OCI-LY1 (cell line): ENCODE measurements around the gene AKAP1.

Source experiments
- H2AFZ ChIP-seq: fragments of 200-600 bp; sonication (generic), shearing (Covaris generic); 2 replicates; pipeline ENCODE4 v1.6.0; 2014; ENCODE audit warnings: antibody characterized with exemption, mild to moderate bottlenecking, low read length
- H3F3A ChIP-seq: fragments of 200-600 bp; sonication (generic), shearing (Covaris generic); 2 replicates; pipeline ENCODE4 v1.6.0; 2014; ENCODE audit warnings: mild to moderate bottlenecking, antibody characterized with exemption, low read length, moderate library complexity; ENCODE audit not compliant: insufficient read depth
- H3K27ac ChIP-seq: fragments of 200-600 bp; sonication (generic); 2 replicates; pipeline ENCODE4 v1.5.1; 2014; ENCODE audit warnings: low read length, mixed run types, mild to moderate bottlenecking, low read depth; ENCODE audit not compliant: poor library complexity, severe bottlenecking
- H3K27me3 ChIP-seq: fragments of 200-600 bp; sonication (generic); 2 replicates; pipeline ENCODE4 v1.6.0; 2014; ENCODE audit warnings: antibody characterized with exemption, mild to moderate bottlenecking, low read length, moderate library complexity; ENCODE audit not compliant: insufficient read depth
- H3K36me3 ChIP-seq: fragments of 200-600 bp; sonication (generic); 2 replicates; pipeline ENCODE4 v1.6.1; 2014; ENCODE audit warnings: mild to moderate bottlenecking, antibody characterized with exemption, low read length, moderate library complexity, mixed read lengths; ENCODE audit not compliant: insufficient read depth
- H3K4me1 ChIP-seq: fragments of 200-600 bp; sonication (generic); 2 replicates; pipeline ENCODE4 v1.5.1; 2014; ENCODE audit warnings: mild to moderate bottlenecking, low read length, moderate library complexity; ENCODE audit not compliant: insufficient read depth, severe bottlenecking
- H3K4me2 ChIP-seq: fragments of 200-600 bp; sonication (generic), shearing (Covaris generic); 2 replicates; pipeline ENCODE4 v1.6.1; 2014; ENCODE audit warnings: low read length
- H3K4me3 ChIP-seq: fragments of 200-600 bp; sonication (generic); 2 replicates; pipeline ENCODE4 v1.5.1; 2014; ENCODE audit warnings: low read length, low read depth, mild to moderate bottlenecking, mixed read lengths; ENCODE audit not compliant: poor library complexity, severe bottlenecking
- H3K79me2 ChIP-seq: fragments of 200-600 bp; shearing (Covaris generic); 2 replicates; pipeline ENCODE4 v1.6.1; 2016; ENCODE audit warnings: mixed run types, low read length, mixed read lengths; ENCODE audit not compliant: insufficient read depth
- H3K9ac ChIP-seq: fragments of 200-600 bp; sonication (generic), shearing (Covaris generic); 2 replicates; pipeline ENCODE4 v1.6.1; 2014; ENCODE audit warnings: mild to moderate bottlenecking, low read length, mixed read lengths
- H3K9me2 ChIP-seq: fragments of 200-600 bp; sonication (generic), shearing (Covaris generic); 2 replicates; pipeline ENCODE4 v1.6.1; 2014; ENCODE audit warnings: low read depth, mild to moderate bottlenecking, low read length, mixed read lengths
- H3K9me3 ChIP-seq: fragments of 200-600 bp; shearing (Covaris generic); 2 replicates; pipeline ENCODE4 v1.6.1; 2014; ENCODE audit warnings: low read length, mixed read lengths
- H4K20me1 ChIP-seq: fragments of 200-600 bp; sonication (generic), shearing (Covaris generic); 2 replicates; pipeline ENCODE4 v1.6.0; 2016; ENCODE audit warnings: mild to moderate bottlenecking, low read length; ENCODE audit not compliant: insufficient read depth
- EZH2 ChIP-seq: fragments of 200-600 bp; sonication (generic), shearing (Covaris generic); IDR thresholded peaks from 2 replicates; pipeline ENCODE4 v1.8.0; 2017; ENCODE audit warnings: borderline replicate concordance, mixed run types, mild to moderate bottlenecking, antibody characterized with exemption, low read length, moderate library complexity, mixed read lengths
- TF ChIP-seq, protein P1 (sequence below): fragments of 200-600 bp; sonication (generic), shearing (Covaris generic); IDR thresholded peaks from 2 replicates; pipeline ENCODE4 v1.5.1; 2017; ENCODE audit warnings: mild to moderate bottlenecking, antibody characterized with exemption, low read length, moderate library complexity, mixed read lengths

The AKAP1 gene

DNA sequence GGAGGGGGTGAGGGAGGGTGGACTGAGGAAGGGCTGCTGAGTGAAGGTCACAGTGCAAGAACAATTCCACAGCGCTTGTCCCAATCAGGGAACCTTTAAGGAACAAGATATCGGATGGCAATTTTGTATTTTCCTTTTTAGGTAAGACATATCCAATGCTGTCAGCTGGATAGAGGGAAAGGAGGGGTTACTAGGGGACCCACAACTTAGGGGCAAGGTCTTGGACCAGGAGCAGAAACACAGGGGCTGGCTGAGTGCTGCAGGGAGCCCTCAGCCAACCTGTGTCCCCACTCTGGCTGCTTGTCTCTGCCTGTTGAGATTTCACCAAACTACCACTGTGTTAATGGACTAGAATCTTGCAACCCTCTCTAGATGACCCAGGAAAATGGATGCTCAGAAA is 47.6 kb downstream of the AKAP1 start:
- Histone ChIP-seq H3K4me3 (no peak overlapping the region), H3K9me2 (no peaks in the 10 kb centered on the region)

DNA sequence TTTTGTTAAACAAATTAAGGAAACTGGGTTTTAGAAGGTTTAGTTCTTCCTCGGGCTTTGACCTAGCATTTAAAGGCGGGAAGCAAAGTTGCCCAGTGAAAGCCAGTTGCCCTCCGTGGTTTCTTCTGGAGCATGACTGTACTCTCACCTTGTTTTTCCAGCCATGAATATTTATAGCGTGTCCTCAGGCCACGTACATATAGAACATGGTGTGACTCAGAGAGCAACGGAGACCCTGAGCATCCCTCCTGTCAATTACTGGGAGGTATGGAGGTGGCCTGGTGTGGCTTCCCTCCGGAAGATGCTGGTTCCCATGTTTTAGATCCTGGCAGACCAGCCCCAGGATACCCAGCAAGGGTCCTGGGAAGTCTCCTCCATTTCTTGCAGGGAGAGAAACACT is 48.4 kb downstream of the AKAP1 start:
- Histone ChIP-seq H3K4me3 (no peak overlapping the region), H3K4me1 (peaks cover 15% of the 10 kb centered on the region)

More for the DNA sequence above, 47.6 kb downstream of the AKAP1 start:
- H3K4me2 ChIP-seq: peak overlapping the region; percentile 51
- H3K27me3 ChIP-seq: no peaks in the 10 kb centered on the region
- no peaks in the 10 kb centered on the region for H3K79me2 ChIP-seq
- no peak for TF ChIP-seq EZH2
- TF ChIP-seq, protein P1, sequence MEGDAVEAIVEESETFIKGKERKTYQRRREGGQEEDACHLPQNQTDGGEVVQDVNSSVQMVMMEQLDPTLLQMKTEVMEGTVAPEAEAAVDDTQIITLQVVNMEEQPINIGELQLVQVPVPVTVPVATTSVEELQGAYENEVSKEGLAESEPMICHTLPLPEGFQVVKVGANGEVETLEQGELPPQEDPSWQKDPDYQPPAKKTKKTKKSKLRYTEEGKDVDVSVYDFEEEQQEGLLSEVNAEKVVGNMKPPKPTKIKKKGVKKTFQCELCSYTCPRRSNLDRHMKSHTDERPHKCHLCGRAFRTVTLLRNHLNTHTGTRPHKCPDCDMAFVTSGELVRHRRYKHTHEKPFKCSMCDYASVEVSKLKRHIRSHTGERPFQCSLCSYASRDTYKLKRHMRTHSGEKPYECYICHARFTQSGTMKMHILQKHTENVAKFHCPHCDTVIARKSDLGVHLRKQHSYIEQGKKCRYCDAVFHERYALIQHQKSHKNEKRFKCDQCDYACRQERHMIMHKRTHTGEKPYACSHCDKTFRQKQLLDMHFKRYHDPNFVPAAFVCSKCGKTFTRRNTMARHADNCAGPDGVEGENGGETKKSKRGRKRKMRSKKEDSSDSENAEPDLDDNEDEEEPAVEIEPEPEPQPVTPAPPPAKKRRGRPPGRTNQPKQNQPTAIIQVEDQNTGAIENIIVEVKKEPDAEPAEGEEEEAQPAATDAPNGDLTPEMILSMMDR: no peak
- H3F3A ChIP-seq: no peaks in the 10 kb centered on the region
- no peaks in the 10 kb centered on the region for H3K9me3 ChIP-seq
- H4K20me1 ChIP-seq: no peaks in the 10 kb centered on the region
- H3K27ac ChIP-seq: peak overlapping the region; percentile 67
- H3K4me1 ChIP-seq: peaks cover 15% of the 10 kb centered on the region
- H2AFZ ChIP-seq: no peak overlapping the region
- H3K36me3 ChIP-seq: no peaks in the 10 kb centered on the region
- peak overlapping the region; percentile 14; the same call in 1 of the 2 replicates for H3K9ac ChIP-seq

DNA sequence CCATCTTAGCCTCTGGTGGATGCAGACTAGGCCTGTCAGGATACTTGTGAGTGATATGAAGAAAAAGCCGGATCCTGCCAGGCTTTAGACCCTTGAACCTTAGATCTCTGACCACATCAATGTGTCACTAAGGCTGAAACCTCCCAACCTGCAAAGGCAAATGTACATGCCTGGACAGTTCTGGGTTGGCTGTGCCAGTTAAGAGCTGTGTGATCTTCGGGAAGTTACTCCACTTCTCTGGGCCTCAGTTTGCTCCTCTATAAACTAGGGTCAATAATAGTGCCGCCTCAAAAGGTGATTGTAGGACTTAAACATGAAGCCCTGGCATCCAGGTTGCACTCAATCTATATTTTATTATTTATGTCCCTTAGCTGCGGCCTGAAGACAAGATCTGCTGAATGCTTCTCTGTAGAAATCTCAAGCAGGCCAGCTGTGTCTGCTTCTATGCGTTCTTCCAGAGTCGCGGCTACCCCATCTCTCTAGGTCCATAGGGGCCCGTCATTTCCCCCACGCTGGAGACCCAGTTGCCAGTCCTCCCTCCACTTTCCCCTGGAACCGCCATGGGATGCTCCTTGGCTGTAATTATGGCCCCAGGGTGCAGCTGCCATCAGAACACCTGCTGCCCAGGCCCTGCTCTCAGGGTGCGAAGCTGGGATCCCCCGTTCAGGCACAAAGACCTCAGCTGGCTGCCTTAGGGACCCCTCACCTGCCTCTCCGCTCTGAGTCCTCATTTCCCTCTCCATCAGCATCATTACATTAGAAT is 50.2 kb downstream of the AKAP1 start:
- Histone ChIP-seq H2AFZ (no peak overlapping the region), H3K9me2 (no peaks in the 10 kb centered on the region), H3K4me3 (no peak overlapping the region), H3K27me3 (no peaks in the 10 kb centered on the region), H3K9me3 (no peaks in the 10 kb centered on the region), H3F3A (no peaks in the 10 kb centered on the region), H3K36me3 (no peaks in the 10 kb centered on the region), H3K4me2 (no peak overlapping the region), H3K27ac (no peak overlapping the region), H3K9ac (no peak overlapping the region), H4K20me1 (no peaks in the 10 kb centered on the region), H3K79me2 (no peaks in the 10 kb centered on the region), H3K4me1 (peaks cover 15% of the 10 kb centered on the region)
- TF ChIP-seq, protein P1: no peak
- no peak for TF ChIP-seq EZH2

More for the DNA sequence above, 48.4 kb downstream of the AKAP1 start:
- no peaks in the 10 kb centered on the region for H4K20me1 ChIP-seq
- H2AFZ ChIP-seq: no peak overlapping the region
- no peaks in the 10 kb centered on the region for H3K9me3 ChIP-seq
- no peaks in the 10 kb centered on the region for H3K36me3 ChIP-seq
- no peak for TF ChIP-seq EZH2
- TF ChIP-seq, protein P1: no peak
- H3K27me3 ChIP-seq: no peaks in the 10 kb centered on the region
- peak overlapping the region; percentile 51 for H3K4me2 ChIP-seq
- no peaks in the 10 kb centered on the region for H3F3A ChIP-seq
- no peaks in the 10 kb centered on the region for H3K9me2 ChIP-seq
- H3K27ac ChIP-seq: peak overlapping the region; percentile 67
- H3K79me2 ChIP-seq: no peaks in the 10 kb centered on the region
- H3K9ac ChIP-seq: peak overlapping the region; percentile 5; the same call in 1 of the 2 replicates
